ENCODE data around the gene PPP6R2. TPM values are rescaled to one million over a fixed set of nuclear protein-coding genes. Genes with fewer than 3 reads are reported as not detected.

PPP6R2 gene
- total RNA-seq, 2 donors from 2014 or later: 62.1 to 63.7 TPM

GRCh38 chr22:50456466-50457234 lies 113.5 kb downstream of the PPP6R2 start:
- peaks cover 11% of the 10 kb centered on the region for H3K4me1 Mint-ChIP-seq
- no peaks in the 10 kb centered on the region for H3K27me3 Mint-ChIP-seq
- H3K36me3 Mint-ChIP-seq (ENCODE audit: low read depth): peaks cover 5% of the 10 kb centered on the region
- no peak for ATAC-seq
- no peak for DNase-seq
- no peaks in the 10 kb centered on the region for H3K9me3 ChIP-seq (ENCODE audit: control insufficient read depth, low read length, poor library complexity, severe bottlenecking)
- H3K4me3 Mint-ChIP-seq: no peak overlapping the region
- H3K27ac Mint-ChIP-seq: peak overlapping the region; percentile 88

- H3K4me1 Mint-ChIP-seq: peaks cover 5% of the 10 kb centered on the region
- H3K9me3 ChIP-seq (ENCODE audit: control insufficient read depth, low read length, poor library complexity, severe bottlenecking): no peaks in the 10 kb centered on the region
- no peak for DNase-seq
- no peak overlapping the region for H3K4me3 Mint-ChIP-seq
- H3K36me3 Mint-ChIP-seq (ENCODE audit: low read depth): peaks cover 2% of the 10 kb centered on the region
- H3K27ac Mint-ChIP-seq: no peak overlapping the region
- ATAC-seq: no peak
- H3K27me3 Mint-ChIP-seq: no peaks in the 10 kb centered on the region
Observed at GRCh38 chr22:50459016-50459415, 115.9 kb downstream of the PPP6R2 start.

- H3K9me3 ChIP-seq (ENCODE audit: control insufficient read depth, low read length, poor library complexity, severe bottlenecking): no peaks in the 10 kb centered on the region
Observed at GRCh38 chr22:50459496-50460140, 116.5 kb downstream of the PPP6R2 start.

DNA sequence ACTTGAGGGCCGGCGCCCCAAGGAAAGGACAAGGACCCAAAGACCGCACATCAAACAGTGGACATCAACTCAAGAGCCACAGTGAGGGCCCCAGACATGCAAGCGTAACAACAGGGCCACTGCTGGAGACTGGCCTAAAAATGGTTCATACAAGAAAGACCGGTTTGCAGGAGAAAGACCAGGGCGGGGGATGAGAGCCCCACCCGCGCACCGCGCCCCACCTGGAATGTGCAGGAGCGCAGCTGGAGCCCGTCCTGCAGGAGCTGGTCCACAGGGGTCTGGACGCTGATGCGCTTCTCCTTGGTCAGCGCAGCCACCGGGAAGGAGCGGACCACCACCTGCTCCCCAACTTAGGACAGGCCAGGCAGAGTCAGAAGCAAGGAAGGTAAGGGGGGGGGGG lies 117.8 kb downstream of the PPP6R2 start:
- H3K36me3 Mint-ChIP-seq (ENCODE audit: low read depth): peaks cover 2% of the 10 kb centered on the region
- no peaks in the 10 kb centered on the region for H3K9me3 ChIP-seq (ENCODE audit: control insufficient read depth, low read length, poor library complexity, severe bottlenecking)
- H3K27ac Mint-ChIP-seq: no peak overlapping the region
- DNase-seq (no peak), ATAC-seq (no peak)
- peaks cover 5% of the 10 kb centered on the region for H3K4me1 Mint-ChIP-seq
- H3K27me3 Mint-ChIP-seq: no peaks in the 10 kb centered on the region
- H3K4me3 Mint-ChIP-seq: no peak overlapping the region

More at GRCh38 chr22:50459496-50460140, 116.5 kb downstream of the PPP6R2 start:
- Mint-ChIP-seq H3K4me3 (no peak overlapping the region), H3K4me1 (peaks cover 5% of the 10 kb centered on the region), H3K36me3 (ENCODE audit: low read depth) (peaks cover 2% of the 10 kb centered on the region), H3K27me3 (no peaks in the 10 kb centered on the region), H3K27ac (no peak overlapping the region)
- DNase-seq (no peak), ATAC-seq (peak; percentile 26)

DNA sequence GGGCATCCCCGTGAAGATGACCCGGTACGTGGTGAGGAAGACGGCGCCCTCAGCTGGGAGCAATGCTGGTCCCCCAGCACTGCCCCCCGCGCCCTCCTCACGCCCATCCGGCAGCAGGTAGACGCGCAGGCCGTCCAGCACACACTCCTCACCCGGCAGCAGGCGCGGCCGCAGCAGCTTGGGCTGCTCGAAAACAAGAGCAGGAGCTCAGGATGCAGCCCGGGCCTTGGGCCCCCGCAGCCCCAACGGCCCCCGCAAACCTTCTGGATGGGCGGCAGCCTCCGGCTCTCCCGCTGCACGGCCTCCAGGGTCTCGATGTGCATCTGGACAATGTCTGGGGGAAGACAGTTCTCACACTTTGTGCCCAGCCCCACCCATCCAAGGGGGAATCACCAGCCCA lies 118.4 kb downstream of the PPP6R2 start:
- ATAC-seq: no peak
- peaks cover 2% of the 10 kb centered on the region for H3K36me3 Mint-ChIP-seq (ENCODE audit: low read depth)
- H3K9me3 ChIP-seq (ENCODE audit: control insufficient read depth, low read length, poor library complexity, severe bottlenecking): no peaks in the 10 kb centered on the region
- no peak overlapping the region for H3K4me3 Mint-ChIP-seq
- no peak overlapping the region for H3K27ac Mint-ChIP-seq
- no peak for DNase-seq
- no peaks in the 10 kb centered on the region for H3K27me3 Mint-ChIP-seq
- H3K4me1 Mint-ChIP-seq: peaks cover 7% of the 10 kb centered on the region

DNA sequence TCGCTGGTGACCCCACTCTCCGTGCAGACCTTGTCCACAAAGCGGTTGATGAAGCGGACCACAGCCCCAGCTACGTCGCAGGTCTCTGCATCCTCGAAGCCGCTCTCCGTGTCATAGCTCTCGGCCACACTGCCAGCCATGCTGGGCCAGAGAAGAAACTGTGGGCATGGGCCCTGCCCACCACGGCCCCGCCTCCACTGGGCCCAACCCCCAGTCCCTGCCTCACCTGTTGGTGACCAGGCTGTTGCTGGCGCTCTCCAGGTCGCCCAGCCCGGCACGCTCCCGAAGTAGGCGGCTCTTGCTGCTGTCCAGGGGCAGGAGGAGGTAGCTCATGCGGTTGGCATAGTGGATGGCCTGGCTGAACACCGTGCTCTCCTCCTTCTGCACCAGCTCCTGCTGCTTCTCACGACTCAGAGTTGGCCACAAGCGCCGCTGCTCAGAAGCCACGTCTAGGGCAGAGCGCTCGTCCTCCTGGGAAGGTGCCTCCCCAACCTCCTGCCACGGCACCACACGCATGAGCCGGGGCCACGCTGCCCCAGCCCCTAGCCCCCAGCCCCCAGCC lies 118.9 kb downstream of the PPP6R2 start:
- peaks cover 7% of the 10 kb centered on the region for H3K36me3 Mint-ChIP-seq (ENCODE audit: low read depth)
- H3K4me1 Mint-ChIP-seq: peaks cover 8% of the 10 kb centered on the region
- DNase-seq: no peak

DNA sequence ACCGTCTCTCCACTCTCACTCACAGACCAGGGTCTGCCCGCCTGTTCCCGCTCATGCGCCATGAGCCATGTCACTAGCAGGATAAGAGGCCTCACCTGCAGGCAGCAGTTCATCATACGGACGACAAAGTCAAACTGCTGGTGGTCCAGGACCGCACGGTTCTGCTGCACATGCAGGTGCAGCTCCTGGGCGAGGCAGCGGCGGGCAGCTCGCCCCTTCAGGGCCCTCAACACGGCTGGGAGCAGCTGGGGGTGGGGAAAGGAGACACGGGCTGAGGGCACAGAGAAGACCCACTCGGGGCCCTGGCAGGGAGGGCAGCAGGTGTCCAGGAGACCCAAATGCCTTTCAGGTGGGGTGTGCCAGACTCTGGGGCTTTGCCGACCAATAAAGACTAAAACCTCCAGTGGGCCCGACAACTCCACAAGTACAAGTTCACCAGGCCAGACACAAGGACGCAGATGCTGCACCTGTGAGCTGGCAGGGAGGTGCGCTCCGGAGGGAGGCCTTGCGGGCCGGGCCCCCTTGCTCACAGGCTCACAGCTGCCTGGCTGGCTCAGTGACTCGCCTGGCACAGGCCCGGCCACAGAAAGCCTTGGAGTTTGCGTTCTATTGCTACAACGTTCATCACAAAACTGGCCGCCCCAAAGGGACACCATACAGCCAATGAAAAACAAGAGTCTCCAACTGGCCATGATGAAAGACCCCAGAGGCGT lies 120.2 kb downstream of the PPP6R2 start:
- peaks cover 7% of the 10 kb centered on the region for H3K36me3 Mint-ChIP-seq (ENCODE audit: low read depth)
- H3K4me1 Mint-ChIP-seq: peaks cover 8% of the 10 kb centered on the region
- H3K9me3 ChIP-seq (ENCODE audit: control insufficient read depth, low read length, poor library complexity, severe bottlenecking): no peaks in the 10 kb centered on the region
- DNase-seq (no peak), ATAC-seq (no peak)
- H3K4me3 Mint-ChIP-seq: no peak overlapping the region
- H3K27ac Mint-ChIP-seq: no peak overlapping the region
- no peaks in the 10 kb centered on the region for H3K27me3 Mint-ChIP-seq

More for the DNA sequence above, 118.9 kb downstream of the PPP6R2 start:
- H3K9me3 ChIP-seq (ENCODE audit: control insufficient read depth, low read length, poor library complexity, severe bottlenecking): no peaks in the 10 kb centered on the region
- H3K4me3 Mint-ChIP-seq: no peak overlapping the region
- no peak overlapping the region for H3K27ac Mint-ChIP-seq
- H3K27me3 Mint-ChIP-seq: no peaks in the 10 kb centered on the region
- no peak for ATAC-seq

DNA sequence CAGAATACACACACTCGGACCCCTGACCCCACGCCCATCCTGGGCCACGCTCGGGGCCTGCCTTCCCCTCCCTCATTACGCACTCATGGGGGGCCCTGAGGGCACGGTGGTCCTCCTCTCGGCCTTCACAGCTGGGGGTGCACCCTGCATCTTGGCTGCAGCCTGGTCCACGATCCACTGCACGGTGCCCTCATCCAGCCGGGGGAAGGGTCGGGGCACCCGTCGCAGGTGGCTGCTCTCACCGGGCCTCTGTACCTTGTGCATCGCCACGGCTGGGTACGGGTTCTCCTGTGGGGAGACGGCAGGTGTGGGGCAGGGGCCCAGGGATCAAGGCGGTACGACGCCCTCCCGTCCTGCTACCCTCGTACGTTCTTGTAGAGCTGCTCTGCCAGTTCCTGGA lies 121.3 kb downstream of the PPP6R2 start:
- no peaks in the 10 kb centered on the region for H3K9me3 ChIP-seq (ENCODE audit: control insufficient read depth, low read length, poor library complexity, severe bottlenecking)
- H3K27ac Mint-ChIP-seq: no peak overlapping the region
- peaks cover 14% of the 10 kb centered on the region for H3K4me1 Mint-ChIP-seq
- no peaks in the 10 kb centered on the region for H3K27me3 Mint-ChIP-seq
- peaks cover 7% of the 10 kb centered on the region for H3K36me3 Mint-ChIP-seq (ENCODE audit: low read depth)
- no peak overlapping the region for H3K4me3 Mint-ChIP-seq
- DNase-seq: no peak
- no peak for ATAC-seq

- Mint-ChIP-seq H3K4me3 (no peak overlapping the region), H3K27ac (no peak overlapping the region), H3K36me3 (ENCODE audit: low read depth) (peaks cover 7% of the 10 kb centered on the region), H3K27me3 (no peaks in the 10 kb centered on the region), H3K4me1 (peaks cover 16% of the 10 kb centered on the region)
- DNase-seq: no peak
- ATAC-seq: no peak
- H3K9me3 ChIP-seq (ENCODE audit: control insufficient read depth, low read length, poor library complexity, severe bottlenecking): no peaks in the 10 kb centered on the region
Observed at GRCh38 chr22:50465066-50465930, 122.2 kb downstream of the PPP6R2 start.

DNA sequence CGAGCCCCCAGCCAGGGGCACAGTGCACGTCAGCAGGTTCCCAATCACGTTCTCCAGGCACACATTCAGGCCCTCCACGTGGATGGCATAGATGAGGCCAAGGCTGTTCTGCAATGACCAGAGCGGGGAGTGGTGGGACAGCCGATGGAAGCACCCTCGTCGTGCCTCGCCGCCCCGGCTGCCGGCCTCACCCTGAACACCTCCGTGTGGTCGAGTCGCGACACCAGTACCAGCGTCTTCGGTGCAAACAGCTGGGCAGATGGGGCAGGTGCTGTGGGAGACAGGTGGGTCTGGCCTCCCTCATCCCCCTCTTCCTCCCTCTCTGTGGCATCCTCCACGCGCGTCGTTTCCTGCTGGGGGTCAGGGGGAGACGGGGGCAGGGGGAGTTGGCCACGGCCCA lies 124.2 kb downstream of the PPP6R2 start:
- no peaks in the 10 kb centered on the region for H3K9me3 ChIP-seq (ENCODE audit: control insufficient read depth, low read length, poor library complexity, severe bottlenecking)
- no peak for ATAC-seq
- Mint-ChIP-seq H3K4me3 (no peak overlapping the region), H3K27ac (peak overlapping the region; percentile 74), H3K27me3 (no peaks in the 10 kb centered on the region), H3K36me3 (ENCODE audit: low read depth) (peaks cover 4% of the 10 kb centered on the region), H3K4me1 (peaks cover 31% of the 10 kb centered on the region)
- DNase-seq: no peak

DNA sequence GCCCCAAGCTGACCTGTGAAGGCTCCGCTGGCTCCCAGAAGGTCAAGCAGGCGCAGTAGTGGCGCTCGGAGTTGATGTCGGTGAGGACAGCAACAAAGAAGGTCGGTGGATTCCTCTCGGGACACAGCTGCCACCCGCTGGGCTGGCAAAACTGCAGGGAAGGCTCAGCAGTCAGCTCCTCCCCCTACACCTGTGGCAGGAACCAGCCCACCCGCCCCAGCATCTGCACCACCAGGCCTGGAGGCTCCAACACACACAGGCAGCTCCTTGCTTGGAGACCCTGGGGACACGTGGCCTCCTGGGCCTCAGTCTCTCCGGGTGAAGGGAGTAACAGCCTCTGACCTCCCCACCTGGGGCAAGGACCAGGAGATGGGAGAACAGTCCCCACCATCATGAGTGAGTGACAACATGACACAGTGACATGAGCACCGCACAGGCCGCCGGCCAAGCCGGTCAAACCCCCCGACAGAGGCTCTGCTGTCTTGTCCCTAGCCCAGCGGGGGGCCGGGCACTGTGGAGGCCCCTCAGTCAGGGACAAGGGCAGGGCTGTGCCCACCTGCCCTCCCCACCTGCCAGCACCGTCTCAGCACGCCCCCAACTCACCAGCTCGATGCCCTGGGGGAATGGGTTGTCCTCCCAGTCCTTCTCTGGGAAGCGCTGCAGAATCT lies 124.8 kb downstream of the PPP6R2 start:
- Mint-ChIP-seq H3K36me3 (ENCODE audit: low read depth) (peaks cover 4% of the 10 kb centered on the region), H3K4me3 (no peak overlapping the region), H3K27ac (peak overlapping the region; percentile 97), H3K4me1 (peaks cover 35% of the 10 kb centered on the region), H3K27me3 (no peaks in the 10 kb centered on the region)
- DNase-seq: no peak
- no peaks in the 10 kb centered on the region for H3K9me3 ChIP-seq (ENCODE audit: control insufficient read depth, low read length, poor library complexity, severe bottlenecking)
- ATAC-seq: no peak

DNA sequence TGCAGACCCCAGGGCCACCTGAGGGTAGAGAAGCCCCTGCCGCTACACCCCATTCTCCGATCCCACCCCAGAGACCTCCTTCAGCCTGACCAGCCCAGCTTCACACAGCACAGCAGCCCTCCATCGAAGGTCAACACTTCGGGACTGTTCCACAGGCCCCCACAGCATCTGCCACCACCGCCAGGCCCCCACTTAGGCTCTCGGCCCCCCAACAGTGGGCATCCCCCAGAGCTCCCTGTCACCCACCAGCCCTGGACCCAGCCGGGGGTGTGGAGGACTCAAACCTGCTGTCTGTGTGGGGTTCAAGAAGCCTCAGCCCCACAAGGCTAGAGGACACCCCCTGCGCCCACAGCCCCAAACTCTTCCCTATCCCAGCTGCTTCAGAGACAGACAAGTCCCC lies 125.5 kb downstream of the PPP6R2 start:
- ATAC-seq (no peak), DNase-seq (no peak)
- Mint-ChIP-seq H3K4me1 (peaks cover 42% of the 10 kb centered on the region), H3K36me3 (ENCODE audit: low read depth) (peaks cover 7% of the 10 kb centered on the region), H3K4me3 (peak overlapping the region; percentile 82), H3K27ac (peak overlapping the region; percentile 97), H3K27me3 (no peaks in the 10 kb centered on the region)
- H3K9me3 ChIP-seq (ENCODE audit: control insufficient read depth, low read length, poor library complexity, severe bottlenecking): no peaks in the 10 kb centered on the region

Data from T-helper 17 cell (primary cell).